OCI-LY3 (cell line): Measurements from ENCODE around the gene DNAI7.

Experiments
- H2AFZ ChIP-seq: fragments of 200-600, 300-600 bp; shearing (Covaris generic); 2 replicates; pipeline ENCODE4 v1.6.0; 2014; ENCODE audit warnings: antibody characterized with exemption, low read depth, low read length
- H3K27ac ChIP-seq: fragments of 200-600, 300-600 bp; sonication (generic); 2 replicates; pipeline ENCODE4 v1.5.1; 2014; ENCODE audit warnings: mild to moderate bottlenecking, low read length, moderate library complexity, mixed read lengths
- H3K27me3 ChIP-seq: fragments of 200-600, 300-600 bp; sonication (generic); 2 replicates; pipeline ENCODE4 v1.6.1; 2014; ENCODE audit warnings: low read depth, low read length, mixed read lengths
- H3K36me3 ChIP-seq: fragments of 200-600, 300-600 bp; sonication (generic); replicated peaks from 2 replicates; pipeline ENCODE3; 2014; ENCODE audit warnings: low read depth, low read length, mixed read lengths
- H3K4me1 ChIP-seq: fragments of 300-600, 200-600 bp; sonication (generic); 2 replicates; pipeline ENCODE4 v1.6.1; 2014; ENCODE audit warnings: low read length, mixed read lengths
- H3K4me2 ChIP-seq: fragments of 200-600, 300-600 bp; sonication (generic); 2 replicates; pipeline ENCODE4 v1.6.1; 2014; ENCODE audit warnings: low read length, mixed read lengths
- H3K4me3 ChIP-seq: fragments of 300-600, 200-600 bp; sonication (generic); 2 replicates; pipeline ENCODE4 v1.5.1; 2014; ENCODE audit warnings: antibody characterized with exemption, mild to moderate bottlenecking, low read length, moderate library complexity
- H3K79me2 ChIP-seq: fragments of 300-600, 200-600 bp; shearing (Covaris generic); 2 replicates; pipeline ENCODE4 v1.6.1; 2014; ENCODE audit warnings: mild to moderate bottlenecking, low read length, mixed read lengths
- H3K9ac ChIP-seq: fragments of 300-600, 200-600 bp; shearing (Covaris generic); 2 replicates; pipeline ENCODE4 v1.6.0; 2014; ENCODE audit warnings: mild to moderate bottlenecking, low read length, moderate library complexity
- H3K9me3 ChIP-seq: fragments of 200-600, 300-600 bp; shearing (Covaris generic); 2 replicates; pipeline ENCODE4 v1.6.1; 2014; ENCODE audit warnings: low read length, mixed read lengths; ENCODE audit not compliant: insufficient read depth
- H4K20me1 ChIP-seq: fragments of 200-600, 300-600 bp; sonication (generic); 2 replicates; pipeline ENCODE4 v1.6.1; 2016; ENCODE audit warnings: low read length, mixed read lengths; ENCODE audit not compliant: insufficient read depth
- EZH2phosphoT487 ChIP-seq: fragments of 200-600 bp; shearing (Covaris generic); IDR thresholded peaks from 2 replicates; pipeline ENCODE4 v1.6.1; 2018; ENCODE audit warnings: antibody characterized with exemption, mixed run types, low read depth
- TF ChIP-seq, protein P1 (sequence below): fragments of 200-600, 300-600 bp; sonication (generic); IDR thresholded peaks from 2 replicates; pipeline ENCODE4 v1.5.1; 2014; ENCODE audit warnings: antibody characterized with exemption, low read length, low read depth

DNAI7 gene

GRCh38 chr12:25186038-25186787 lies 8.7 kb downstream of the DNAI7 start:
- peak overlapping the region; percentile 64 for H3K4me3 ChIP-seq
- H2AFZ ChIP-seq: no peak overlapping the region
- H3K4me2 ChIP-seq: peak overlapping the region; percentile 69
- H4K20me1 ChIP-seq: no peaks in the 10 kb centered on the region
- H3K36me3 ChIP-seq: no peaks in the 10 kb centered on the region
- TF ChIP-seq, protein P1, sequence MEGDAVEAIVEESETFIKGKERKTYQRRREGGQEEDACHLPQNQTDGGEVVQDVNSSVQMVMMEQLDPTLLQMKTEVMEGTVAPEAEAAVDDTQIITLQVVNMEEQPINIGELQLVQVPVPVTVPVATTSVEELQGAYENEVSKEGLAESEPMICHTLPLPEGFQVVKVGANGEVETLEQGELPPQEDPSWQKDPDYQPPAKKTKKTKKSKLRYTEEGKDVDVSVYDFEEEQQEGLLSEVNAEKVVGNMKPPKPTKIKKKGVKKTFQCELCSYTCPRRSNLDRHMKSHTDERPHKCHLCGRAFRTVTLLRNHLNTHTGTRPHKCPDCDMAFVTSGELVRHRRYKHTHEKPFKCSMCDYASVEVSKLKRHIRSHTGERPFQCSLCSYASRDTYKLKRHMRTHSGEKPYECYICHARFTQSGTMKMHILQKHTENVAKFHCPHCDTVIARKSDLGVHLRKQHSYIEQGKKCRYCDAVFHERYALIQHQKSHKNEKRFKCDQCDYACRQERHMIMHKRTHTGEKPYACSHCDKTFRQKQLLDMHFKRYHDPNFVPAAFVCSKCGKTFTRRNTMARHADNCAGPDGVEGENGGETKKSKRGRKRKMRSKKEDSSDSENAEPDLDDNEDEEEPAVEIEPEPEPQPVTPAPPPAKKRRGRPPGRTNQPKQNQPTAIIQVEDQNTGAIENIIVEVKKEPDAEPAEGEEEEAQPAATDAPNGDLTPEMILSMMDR: no peak
- no peak for TF ChIP-seq EZH2phosphoT487
- H3K27me3 ChIP-seq: no peaks in the 10 kb centered on the region
- peaks cover 14% of the 10 kb centered on the region for H3K4me1 ChIP-seq
- no peak overlapping the region for H3K9ac ChIP-seq
- H3K79me2 ChIP-seq: no peaks in the 10 kb centered on the region
- H3K9me3 ChIP-seq: no peaks in the 10 kb centered on the region
- no peak overlapping the region for H3K27ac ChIP-seq

- Histone ChIP-seq H3K27me3 (no peaks in the 10 kb centered on the region), H3K4me1 (peaks cover 14% of the 10 kb centered on the region), H4K20me1 (no peaks in the 10 kb centered on the region), H3K27ac (no peak overlapping the region), H3K79me2 (no peaks in the 10 kb centered on the region), H3K4me3 (no peak overlapping the region), H3K9ac (no peak overlapping the region), H3K36me3 (no peaks in the 10 kb centered on the region), H2AFZ (no peak overlapping the region), H3K9me3 (no peaks in the 10 kb centered on the region), H3K4me2 (no peak overlapping the region)
- TF ChIP-seq, protein P1: no peak
- TF ChIP-seq EZH2phosphoT487: no peak
Measured at GRCh38 chr12:25184132-25184531, 10.8 kb downstream of the DNAI7 start.

- Histone ChIP-seq H4K20me1 (no peaks in the 10 kb centered on the region), H3K4me2 (no peak overlapping the region), H3K36me3 (no peaks in the 10 kb centered on the region), H3K9me3 (no peaks in the 10 kb centered on the region), H3K4me3 (no peak overlapping the region), H2AFZ (no peak overlapping the region), H3K27me3 (no peaks in the 10 kb centered on the region), H3K4me1 (peaks cover 14% of the 10 kb centered on the region), H3K79me2 (no peaks in the 10 kb centered on the region), H3K9ac (no peak overlapping the region), H3K27ac (no peak overlapping the region)
- TF ChIP-seq EZH2phosphoT487: no peak
- TF ChIP-seq, protein P1: no peak
Measured at GRCh38 chr12:25182765-25183164, 12.2 kb downstream of the DNAI7 start.

DNA sequence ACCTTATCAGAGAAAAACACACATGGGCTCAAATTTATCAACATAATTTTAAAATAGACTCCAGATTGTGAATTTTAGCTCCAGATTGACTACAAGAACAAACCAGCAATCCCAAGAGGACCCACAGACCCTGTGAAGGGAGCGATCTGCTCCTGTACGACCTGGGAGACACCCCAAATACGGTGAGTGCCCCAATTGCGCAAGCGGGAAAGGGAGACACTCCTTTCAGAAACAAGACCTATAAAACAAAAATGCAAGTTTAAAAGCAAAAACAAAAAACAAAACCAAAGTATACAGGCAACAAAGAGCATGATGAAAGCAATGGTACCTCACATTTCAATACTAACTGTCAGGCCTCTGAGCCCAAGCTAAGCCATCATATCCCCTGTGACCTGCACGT lies 32.1 kb downstream of the DNAI7 start:
- H3K9me3 ChIP-seq: no peaks in the 10 kb centered on the region; the same call in 1 of the 2 replicates
- peaks cover 5% of the 10 kb centered on the region for H3K36me3 ChIP-seq
- H3K9ac ChIP-seq: no peak overlapping the region
- no peak overlapping the region for H3K4me2 ChIP-seq
- H3K79me2 ChIP-seq: no peaks in the 10 kb centered on the region
- no peaks in the 10 kb centered on the region for H4K20me1 ChIP-seq
- H2AFZ ChIP-seq: no peak overlapping the region
- no peak for TF ChIP-seq EZH2phosphoT487
- TF ChIP-seq, protein P1: no peak
- peaks cover 11% of the 10 kb centered on the region for H3K4me1 ChIP-seq
- no peak overlapping the region for H3K27ac ChIP-seq
- H3K4me3 ChIP-seq: no peak overlapping the region
- H3K27me3 ChIP-seq: no peaks in the 10 kb centered on the region
